Stimulated activated naive CD8-positive, alpha-beta T cell treated with anti-CD3 and anti-CD28 coated beads, Interleukin-15, amount 100 ng/mL, for 72 hours (primary cell): ENCODE measurements around the gene KCNIP3.

Experiments used
- ATAC-seq: fragments of 150-1000 bp; cut with Tn5 transposase; 2 replicates; pipeline ENCODE4 v1.10.0; 2021; ENCODE audit warnings: mild to moderate bottlenecking, moderate library complexity
- DNase-seq, 2 donors: peaks; one replicate each; pipeline ENCODE4 v3.0.0; 2021 to 2022
- H3K27ac Mint-ChIP-seq, 2 donors: one replicate each; pipeline ENCODE4 v1.8.0; 2022; ENCODE audit warnings: mild to moderate bottlenecking in 2 of 2, mixed read lengths in 2 of 2, moderate library complexity in 2 of 2
- H3K27me3 Mint-ChIP-seq: one replicate; pipeline ENCODE4 v1.8.0; 2022; ENCODE audit warnings: mixed read lengths
- H3K4me1 Mint-ChIP-seq: one replicate; pipeline ENCODE4 v1.8.0; 2022; ENCODE audit warnings: mild to moderate bottlenecking, mixed read lengths
- H3K4me3 Mint-ChIP-seq, 2 donors: one replicate each; pipeline ENCODE4 v1.8.0; 2022; ENCODE audit warnings: mild to moderate bottlenecking in 2 of 2, mixed read lengths in 2 of 2, moderate library complexity in 1 of 2
- H3K9me3 Mint-ChIP-seq, 2 donors: one replicate each; pipeline ENCODE4 v1.8.0; 2022; ENCODE audit warnings: mixed read lengths in 2 of 2

Gene KCNIP3

GRCh38 chr2:95325590-95326432 is 28.7 kb downstream of the KCNIP3 start:
- Mint-ChIP-seq H3K9me3 (peaks cover 0 to 7% of the 10 kb centered on the region in 2 donors), H3K4me1 (no peaks in the 10 kb centered on the region), H3K27ac (no peak overlapping the region), H3K27me3 (no peaks in the 10 kb centered on the region), H3K4me3 (no peak overlapping the region)
- no peak for DNase-seq
- ATAC-seq: no peak

DNA sequence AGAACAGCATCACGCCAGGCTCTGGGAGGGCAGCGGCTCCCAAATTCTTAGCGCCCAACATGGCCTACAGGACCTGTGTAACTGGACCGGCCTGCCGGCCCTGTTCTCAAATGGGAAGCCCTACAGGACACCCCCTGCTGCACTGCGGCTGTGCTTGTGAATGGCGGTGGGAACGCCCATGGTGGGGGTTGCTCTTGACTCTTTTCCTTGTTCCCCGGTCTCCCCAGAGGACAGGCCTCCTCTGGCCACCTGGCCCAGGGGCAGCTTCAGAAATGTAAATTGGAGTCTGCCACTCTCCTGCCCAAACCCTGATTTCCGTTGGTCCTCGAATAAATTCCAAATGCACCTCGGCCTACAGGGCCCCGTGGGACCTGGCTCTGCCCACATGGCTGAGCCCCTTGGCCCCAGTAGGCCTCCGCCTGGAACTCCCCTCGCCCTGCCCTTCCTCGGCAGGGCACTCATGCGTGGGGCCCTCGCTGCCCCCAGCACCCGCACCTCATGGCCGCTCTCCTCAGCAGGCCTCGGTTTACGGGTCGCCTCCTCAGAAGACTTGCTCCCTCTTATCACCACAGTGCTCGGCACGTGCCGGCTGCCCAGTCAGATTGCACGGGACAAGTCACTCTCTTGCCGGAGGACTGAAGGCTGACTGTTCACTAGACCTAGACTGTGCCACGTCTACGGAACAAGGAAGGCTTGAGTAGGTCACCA is 29.4 kb downstream of the KCNIP3 start:
- Mint-ChIP-seq H3K27me3 (no peaks in the 10 kb centered on the region), H3K4me3 (no peak overlapping the region), H3K9me3 (peaks cover 0 to 7% of the 10 kb centered on the region in 2 donors), H3K4me1 (no peaks in the 10 kb centered on the region), H3K27ac (no peak overlapping the region)
- ATAC-seq (no peak), DNase-seq (no peak)

DNA sequence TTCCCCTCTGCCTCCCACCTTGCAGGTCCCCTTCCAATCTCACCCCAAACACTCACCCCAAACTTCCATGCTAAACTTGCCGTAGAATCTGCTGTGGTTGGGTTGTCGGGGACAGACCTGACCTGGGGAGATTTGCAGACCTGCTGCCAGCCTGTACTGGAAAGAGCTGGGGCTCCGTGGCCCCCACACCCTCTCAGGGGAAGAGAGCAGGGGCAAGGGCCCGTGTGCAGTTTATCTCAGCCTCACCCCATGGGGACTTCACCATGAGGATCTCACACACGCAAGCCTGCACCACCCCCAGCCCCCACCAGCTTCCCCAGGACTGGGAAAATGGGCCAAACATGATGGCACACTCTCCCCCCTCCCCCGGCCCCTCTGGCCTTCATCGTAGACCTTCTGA is 30.7 kb downstream of the KCNIP3 start:
- Mint-ChIP-seq H3K27me3 (no peaks in the 10 kb centered on the region), H3K4me1 (no peaks in the 10 kb centered on the region), H3K27ac (no peak overlapping the region), H3K9me3 (peaks cover 0 to 7% of the 10 kb centered on the region in 2 donors), H3K4me3 (no peak overlapping the region)
- DNase-seq (no peak), ATAC-seq (no peak)

GRCh38 chr2:95328358-95329125 is 31.4 kb downstream of the KCNIP3 start:
- Mint-ChIP-seq H3K4me3 (no peak overlapping the region), H3K4me1 (no peaks in the 10 kb centered on the region), H3K27me3 (no peaks in the 10 kb centered on the region), H3K27ac (no peak overlapping the region), H3K9me3 (peaks cover 0 to 7% of the 10 kb centered on the region in 2 donors)
- DNase-seq (no peak), ATAC-seq (peak; percentile 27)

- H3K4me1 Mint-ChIP-seq: no peaks in the 10 kb centered on the region
- no peak for DNase-seq
- ATAC-seq: peak; percentile 28
- no peaks in the 10 kb centered on the region for H3K27me3 Mint-ChIP-seq
- H3K4me3 Mint-ChIP-seq: no peak overlapping the region
- H3K27ac Mint-ChIP-seq: no peak overlapping the region
- H3K9me3 Mint-ChIP-seq: peaks cover 0 to 7% of the 10 kb centered on the region in 2 donors
These were observed 32.3 kb downstream of the KCNIP3 start for GRCh38 chr2:95329401-95329800.

DNA sequence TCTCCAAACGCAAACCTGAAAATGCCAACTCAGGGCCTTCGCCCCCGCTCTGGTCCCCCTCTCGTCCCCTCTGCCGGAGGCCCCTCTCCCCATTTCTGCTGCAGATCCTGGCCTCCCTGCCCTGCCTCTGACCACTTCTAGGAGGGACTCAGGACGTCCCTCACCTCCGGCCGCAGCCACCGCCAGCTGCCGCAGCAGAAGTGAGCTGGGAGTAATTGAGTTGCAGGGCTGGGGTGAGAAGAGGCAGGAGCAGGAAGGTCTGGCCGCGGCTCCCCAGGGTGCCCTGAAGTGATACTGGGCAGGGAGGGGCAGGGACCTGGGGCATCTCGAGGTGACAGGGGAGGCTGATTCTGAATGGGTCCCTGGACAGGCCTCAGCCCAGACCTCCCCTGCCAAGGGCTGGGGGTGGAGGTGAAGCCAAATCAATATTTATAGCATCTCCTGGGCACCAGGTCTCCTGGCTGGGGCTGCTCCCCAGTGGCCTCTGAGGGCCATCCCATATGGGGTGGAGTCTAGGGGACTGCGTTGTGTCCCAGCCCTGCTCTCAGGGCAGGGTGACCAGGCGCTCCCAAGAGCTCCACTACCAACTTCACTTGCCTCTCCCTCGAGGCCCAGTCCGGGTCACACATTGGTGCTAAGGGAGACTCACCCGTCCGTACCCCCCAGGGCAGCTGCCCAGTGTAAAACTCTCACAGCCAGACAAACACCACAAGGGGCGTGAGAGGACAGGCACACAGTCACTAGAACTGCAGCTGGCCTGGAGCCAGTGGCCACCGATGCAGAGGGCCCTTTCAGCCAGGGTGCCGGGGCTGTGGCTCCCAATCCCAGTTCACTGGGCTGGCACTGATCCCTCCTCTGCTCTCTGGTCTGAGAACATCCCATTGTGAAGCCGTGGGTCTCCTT is 33.0 kb downstream of the KCNIP3 start:
- DNase-seq (no peak), ATAC-seq (no peak)
- H3K9me3 Mint-ChIP-seq: peaks cover 0 to 7% of the 10 kb centered on the region in 2 donors
- no peaks in the 10 kb centered on the region for H3K4me1 Mint-ChIP-seq
- no peak overlapping the region for H3K4me3 Mint-ChIP-seq
- H3K27ac Mint-ChIP-seq: peak overlapping the region in 1 of 2 donors; percentile 24
- no peaks in the 10 kb centered on the region for H3K27me3 Mint-ChIP-seq

DNA sequence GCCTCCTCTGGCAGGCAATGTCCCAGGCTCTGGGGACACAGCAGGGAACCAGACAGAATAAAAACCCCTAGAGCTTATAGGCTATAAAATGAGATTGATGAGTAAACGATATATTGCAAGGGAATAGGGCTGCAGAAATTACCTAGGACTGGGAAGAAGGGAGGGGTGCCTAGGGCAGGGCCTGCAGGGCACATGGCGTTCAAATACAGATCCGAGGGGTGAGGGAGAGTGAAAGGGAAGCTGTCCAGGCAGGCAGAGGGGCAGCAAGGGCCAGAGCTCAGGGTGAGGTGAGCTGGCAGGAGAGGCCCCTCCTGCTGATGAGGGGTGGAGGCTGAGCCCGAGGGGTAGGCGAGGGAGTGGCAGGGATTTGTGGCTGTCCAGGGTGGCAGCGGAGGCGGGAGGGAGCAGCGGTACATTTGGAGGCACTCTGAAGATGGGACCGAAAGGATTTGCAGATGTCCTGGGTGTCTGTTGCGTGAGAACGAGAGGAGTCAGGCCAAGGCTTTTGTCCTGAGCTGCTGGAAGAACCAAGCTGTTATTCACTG is 33.7 kb downstream of the KCNIP3 start:
- Mint-ChIP-seq H3K4me1 (no peaks in the 10 kb centered on the region), H3K9me3 (peaks cover 0 to 3% of the 10 kb centered on the region in 2 donors), H3K4me3 (no peak overlapping the region), H3K27me3 (no peaks in the 10 kb centered on the region), H3K27ac (no peak overlapping the region)
- ATAC-seq (no peak), DNase-seq (no peak)

- no peaks in the 10 kb centered on the region for H3K27me3 Mint-ChIP-seq
- H3K4me1 Mint-ChIP-seq: no peaks in the 10 kb centered on the region
- no peak for ATAC-seq
- no peaks in the 10 kb centered on the region for H3K9me3 Mint-ChIP-seq
- no peak for DNase-seq
- H3K27ac Mint-ChIP-seq: no peak overlapping the region
- H3K4me3 Mint-ChIP-seq: no peak overlapping the region
These were observed 34.5 kb downstream of the KCNIP3 start for GRCh38 chr2:95331606-95332005.

DNA sequence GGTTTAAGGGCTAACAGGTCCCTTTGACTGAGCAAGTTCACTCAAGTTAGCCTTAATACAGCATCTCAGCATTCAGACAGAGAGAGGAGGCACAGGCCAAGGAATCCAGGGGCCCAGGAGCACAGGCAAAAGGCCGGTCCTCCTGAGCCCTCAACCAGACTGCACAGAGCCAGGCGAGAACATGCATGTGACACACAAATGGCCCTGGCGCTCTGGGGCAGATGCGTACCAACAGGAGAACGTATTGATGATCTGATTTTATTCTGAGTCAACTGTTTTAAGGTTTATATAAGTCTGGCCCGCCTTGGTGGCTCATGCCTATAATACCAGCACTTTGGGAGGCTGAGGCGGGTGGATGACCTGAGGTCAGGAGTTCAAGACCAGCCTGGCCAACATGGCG is 34.9 kb downstream of the KCNIP3 start:
- Mint-ChIP-seq H3K27me3 (no peaks in the 10 kb centered on the region), H3K4me3 (no peak overlapping the region), H3K4me1 (no peaks in the 10 kb centered on the region), H3K27ac (no peak overlapping the region), H3K9me3 (no peaks in the 10 kb centered on the region)
- no peak for ATAC-seq
- no peak for DNase-seq

DNA sequence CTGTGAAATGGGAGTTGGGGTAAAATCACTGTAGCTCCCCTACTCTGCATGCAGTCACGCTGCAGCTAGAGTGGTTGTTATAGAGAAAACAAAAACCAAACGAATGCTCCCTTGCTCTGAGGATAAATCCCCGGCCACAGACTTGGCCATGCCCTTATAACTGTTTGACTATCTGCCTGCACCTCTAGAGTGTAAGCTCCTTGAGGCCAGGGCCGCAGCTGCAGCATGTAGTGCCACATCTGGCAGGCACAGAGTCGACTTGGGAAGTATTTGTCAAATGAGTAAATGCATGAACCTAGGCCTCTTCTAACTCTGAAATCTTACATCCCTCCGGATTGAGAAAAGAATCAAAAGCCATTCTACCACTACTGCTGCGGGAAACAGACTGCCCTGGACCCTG is 35.9 kb downstream of the KCNIP3 start:
- DNase-seq (no peak), ATAC-seq (no peak)
- H3K9me3 Mint-ChIP-seq: no peaks in the 10 kb centered on the region
- no peaks in the 10 kb centered on the region for H3K4me1 Mint-ChIP-seq
- H3K27me3 Mint-ChIP-seq: no peaks in the 10 kb centered on the region
- H3K27ac Mint-ChIP-seq: no peak overlapping the region
- H3K4me3 Mint-ChIP-seq: no peak overlapping the region

DNA sequence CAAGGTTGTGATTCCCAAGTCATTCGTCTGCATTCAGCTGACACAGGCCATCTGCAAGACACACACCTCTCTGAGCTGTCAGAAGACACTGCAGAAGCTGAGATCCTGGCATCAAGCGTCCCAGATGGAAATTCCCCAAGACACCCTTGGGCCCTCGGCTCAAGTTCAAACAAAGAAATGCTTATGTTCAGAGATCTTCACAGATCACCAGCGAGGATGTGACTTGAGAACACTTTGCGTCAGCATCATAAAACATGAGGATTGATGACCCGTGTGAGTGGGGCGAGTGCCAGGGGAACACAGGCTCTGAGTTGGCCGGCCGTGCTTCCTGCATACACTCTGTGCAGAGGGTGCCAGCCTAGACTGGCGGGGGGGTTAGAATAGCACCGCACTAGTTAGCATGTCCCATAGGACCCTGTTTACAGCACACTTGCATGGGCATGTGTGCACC is 36.8 kb downstream of the KCNIP3 start:
- DNase-seq (no peak), ATAC-seq (no peak)
- Mint-ChIP-seq H3K4me1 (no peaks in the 10 kb centered on the region), H3K27ac (peak overlapping the region in 1 of 2 donors; percentile 15), H3K4me3 (no peak overlapping the region), H3K27me3 (no peaks in the 10 kb centered on the region), H3K9me3 (no peaks in the 10 kb centered on the region)

DNA sequence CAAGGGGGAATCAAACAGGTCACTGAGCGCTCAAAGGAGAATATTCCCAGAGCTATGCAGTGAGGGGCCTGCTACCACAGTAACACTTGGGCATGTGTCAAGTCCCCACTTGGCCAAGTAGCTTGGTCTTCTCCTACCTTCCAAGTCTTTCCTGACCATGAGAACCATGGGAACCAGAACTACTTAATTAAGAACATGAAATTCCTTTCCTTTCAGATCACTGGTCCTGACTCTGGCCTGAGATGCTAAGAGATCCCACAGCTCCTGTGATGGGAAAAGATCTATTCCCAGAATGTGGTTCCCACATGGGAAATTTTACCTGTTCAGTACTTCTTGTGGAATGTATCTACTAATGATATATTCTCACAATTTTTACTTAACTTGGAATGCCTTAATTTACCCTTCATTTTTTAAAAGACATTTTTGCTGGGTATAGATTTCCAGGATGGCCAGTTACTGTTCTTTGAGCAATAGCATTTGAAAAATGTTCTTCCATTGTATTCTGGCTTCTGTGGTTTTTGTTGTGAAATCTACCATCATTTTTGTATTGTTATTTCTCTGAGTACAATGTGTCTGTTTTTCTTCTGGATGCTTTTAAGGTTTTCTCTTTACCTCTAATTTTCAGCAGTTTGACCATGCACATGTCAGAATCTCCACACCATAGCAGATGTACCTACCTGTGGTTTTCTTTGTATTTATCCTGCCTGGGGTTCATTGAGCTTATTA is 37.9 kb downstream of the KCNIP3 start:
- no peaks in the 10 kb centered on the region for H3K9me3 Mint-ChIP-seq
- no peaks in the 10 kb centered on the region for H3K27me3 Mint-ChIP-seq
- DNase-seq (no peak), ATAC-seq (no peak)
- H3K4me3 Mint-ChIP-seq: no peak overlapping the region
- H3K4me1 Mint-ChIP-seq: no peaks in the 10 kb centered on the region
- H3K27ac Mint-ChIP-seq: no peak overlapping the region

GRCh38 chr2:95336406-95336805 is 39.3 kb downstream of the KCNIP3 start:
- ATAC-seq (no peak), DNase-seq (no peak)
- Mint-ChIP-seq H3K9me3 (no peaks in the 10 kb centered on the region), H3K27ac (no peak overlapping the region), H3K4me1 (no peaks in the 10 kb centered on the region), H3K4me3 (no peak overlapping the region), H3K27me3 (peaks cover under 1% of the 10 kb centered on the region)

DNA sequence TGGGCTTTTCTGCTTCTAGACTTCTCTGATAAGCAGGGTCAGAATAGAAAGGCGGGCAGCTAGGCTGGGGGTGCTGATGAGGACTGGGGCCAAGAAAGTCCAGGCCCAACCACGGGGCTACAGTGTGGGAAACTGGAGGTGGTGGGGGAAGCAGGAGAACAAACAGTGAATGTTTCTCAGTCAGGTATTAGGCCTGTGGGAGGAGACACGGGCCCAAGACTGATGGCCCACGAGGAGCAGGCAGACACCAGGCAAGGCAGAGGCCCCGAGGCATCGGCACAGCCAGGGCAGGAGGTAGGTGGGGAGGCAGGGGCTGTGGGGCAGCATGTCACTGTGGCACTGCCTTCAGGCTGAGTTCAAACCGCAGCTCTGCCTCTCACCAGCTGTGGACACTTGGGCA is 40.7 kb downstream of the KCNIP3 start:
- H3K4me1 Mint-ChIP-seq: no peaks in the 10 kb centered on the region
- no peak for DNase-seq

More for the DNA sequence above, 40.7 kb downstream of the KCNIP3 start:
- Mint-ChIP-seq H3K27me3 (peaks cover 13% of the 10 kb centered on the region), H3K4me3 (no peak overlapping the region), H3K27ac (no peak overlapping the region), H3K9me3 (no peaks in the 10 kb centered on the region)
- ATAC-seq: no peak
